GM18526 (cell line): Measurements from ENCODE around the gene SLCO3A1.

Experiments used
- POLR2A ChIP-seq: IDR thresholded peaks from 3 replicates; pipeline ENCODE4 v1.6.1; 2011; ENCODE audit not compliant: insufficient read length; ENCODE audit errors: extremely low read depth

Gene SLCO3A1

DNA sequence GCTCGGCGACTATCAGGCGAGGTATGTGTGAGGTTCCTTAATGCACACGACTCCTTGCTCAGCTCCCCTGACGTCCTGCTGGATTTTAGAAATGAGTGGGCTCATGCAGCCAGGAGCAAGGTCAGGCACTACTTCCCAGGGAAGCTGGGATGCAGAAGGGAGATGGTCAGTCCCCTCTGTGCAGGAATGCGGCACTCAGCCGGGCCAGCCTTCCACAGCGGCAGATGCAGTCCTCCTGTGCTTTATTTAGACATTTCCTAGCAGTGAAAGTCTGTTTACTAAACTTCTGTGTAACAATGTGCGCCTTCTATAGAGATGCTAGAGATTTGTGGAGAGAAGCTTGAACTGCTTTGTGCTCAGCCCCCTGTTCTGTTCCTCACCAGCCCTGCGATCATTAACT is 252.1 kb downstream of the SLCO3A1 start:
- no peak for TF ChIP-seq POLR2A

DNA sequence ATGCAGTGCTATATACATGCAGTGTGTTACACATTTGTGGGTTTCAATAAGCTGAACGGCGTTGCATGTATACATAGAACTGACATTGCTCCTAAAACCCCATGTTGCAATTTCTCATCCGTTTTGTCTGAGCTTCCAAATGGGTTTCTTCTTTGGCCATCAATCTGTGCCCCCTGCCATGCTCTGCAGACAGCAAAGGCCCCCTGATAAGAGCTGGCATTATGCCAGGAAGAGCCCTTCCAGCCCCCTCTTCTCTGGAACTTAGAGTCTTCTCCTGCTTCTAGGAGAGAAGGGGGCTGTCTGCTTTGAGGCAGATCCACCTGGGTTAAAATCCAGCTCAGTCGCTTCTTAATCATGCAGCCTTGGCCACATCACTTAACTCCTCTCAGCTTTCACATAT is 254.0 kb downstream of the SLCO3A1 start:
- no peak for TF ChIP-seq POLR2A

DNA sequence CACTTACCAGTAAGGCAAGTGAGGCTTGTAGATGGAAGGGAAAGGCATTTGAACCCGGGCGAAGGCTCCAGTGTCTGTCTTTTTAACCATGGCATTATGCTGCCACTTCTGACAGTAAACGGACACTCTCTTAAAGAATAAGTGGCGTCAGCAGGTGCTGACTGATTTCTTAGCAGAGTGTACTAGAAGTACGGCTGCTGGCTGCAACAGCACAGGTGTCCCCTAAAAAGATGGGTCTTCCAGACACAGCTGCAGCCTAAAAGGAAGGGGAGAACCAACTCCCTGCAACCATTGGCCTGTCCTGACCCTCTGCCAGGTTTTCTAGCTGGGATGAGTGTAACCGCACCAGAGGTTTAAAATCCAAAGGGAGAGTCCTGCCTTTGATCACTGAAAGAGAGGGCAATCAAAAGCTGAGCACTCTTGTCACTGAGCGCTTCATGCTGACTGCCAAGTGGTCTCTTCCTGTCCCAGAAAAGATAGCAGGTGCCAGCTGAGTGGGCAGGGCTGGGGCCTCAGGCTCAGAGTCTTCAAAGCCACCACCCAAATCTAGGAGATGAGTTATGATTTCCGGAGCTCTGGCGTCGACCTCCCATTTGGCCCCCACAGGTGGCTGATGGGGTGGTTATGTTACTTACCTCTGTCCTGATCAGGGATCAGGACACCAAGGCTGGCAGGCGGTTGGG is 255.8 kb downstream of the SLCO3A1 start:
- no peak for TF ChIP-seq POLR2A

DNA sequence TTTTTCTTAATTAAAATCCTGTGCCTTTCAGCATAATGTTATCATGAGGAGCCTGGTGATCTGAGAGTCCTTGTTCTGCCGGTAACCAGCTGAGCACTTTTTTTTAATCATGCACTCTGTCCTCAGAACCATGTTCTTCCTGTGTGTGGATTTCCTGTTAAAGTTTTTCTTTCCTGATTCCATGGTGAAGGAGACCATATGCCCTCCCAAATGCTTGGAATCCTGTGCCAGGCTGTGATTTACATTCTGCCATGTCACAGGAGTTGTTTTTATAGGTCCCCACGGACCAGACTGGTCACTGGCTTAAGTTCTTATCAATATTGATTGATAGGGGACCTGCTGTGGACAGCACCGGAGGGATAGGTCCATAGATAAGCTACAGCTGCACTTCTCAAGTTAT is 257.8 kb downstream of the SLCO3A1 start:
- TF ChIP-seq POLR2A, result no peak

DNA sequence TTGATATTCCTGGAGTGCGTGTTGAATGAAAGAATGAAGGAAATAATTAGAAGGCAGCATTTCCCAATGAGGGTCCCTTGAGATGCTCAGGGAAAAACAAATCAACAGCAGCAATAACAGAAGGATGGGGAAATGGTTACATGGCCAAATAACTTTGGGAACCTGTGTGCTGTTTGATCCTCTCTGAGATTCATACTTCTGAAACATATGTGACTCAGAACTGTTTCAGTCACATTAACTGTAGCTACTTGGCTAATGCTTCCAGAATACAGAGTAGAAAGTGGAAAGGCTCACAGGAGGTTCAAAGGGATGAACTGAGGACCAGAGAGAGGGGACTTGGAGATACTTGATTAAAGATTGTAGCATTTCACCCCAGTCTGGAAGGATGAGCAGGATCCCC is 258.2 kb downstream of the SLCO3A1 start:
- TF ChIP-seq POLR2A, result no peak

DNA sequence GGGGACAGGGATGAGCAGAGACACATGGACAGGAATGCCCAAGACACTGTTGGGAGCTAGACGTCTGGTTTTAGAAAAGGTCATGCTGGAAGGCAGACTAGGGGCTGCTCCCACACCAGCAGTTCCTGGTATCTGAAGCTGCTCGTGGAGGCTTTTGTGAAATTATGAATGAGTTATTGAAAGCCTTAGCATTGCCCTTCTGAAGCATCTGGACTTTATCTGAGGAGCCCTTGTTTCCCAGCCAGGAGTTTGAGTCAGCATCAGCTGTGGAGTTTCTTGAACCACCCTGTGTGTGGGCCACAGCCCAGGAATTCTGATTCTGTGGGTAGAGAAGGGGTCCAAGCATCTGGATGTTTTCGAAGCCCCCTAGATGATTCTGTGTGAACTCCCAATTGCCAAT is 258.7 kb downstream of the SLCO3A1 start:
- TF ChIP-seq POLR2A, result no peak

DNA sequence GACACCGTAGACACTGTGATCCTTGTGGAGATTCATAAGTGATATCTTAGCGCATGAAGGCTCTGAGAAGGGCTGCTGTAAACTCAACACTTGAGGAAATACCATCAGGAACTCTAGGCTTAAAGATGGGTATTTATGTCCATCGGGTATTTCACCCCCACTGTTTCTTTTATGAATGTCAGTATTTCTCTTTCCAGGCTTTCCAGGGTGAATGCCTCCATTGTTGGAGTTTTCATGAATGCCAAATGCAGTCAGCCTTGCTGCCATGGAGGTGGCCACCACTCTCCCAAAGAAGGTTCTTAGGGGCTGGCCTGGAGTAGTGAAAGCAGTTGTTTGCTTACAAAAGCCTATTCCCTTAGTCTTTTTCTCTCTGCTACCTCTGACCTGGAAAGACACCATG is 259.2 kb downstream of the SLCO3A1 start:
- TF ChIP-seq POLR2A, result no peak

DNA sequence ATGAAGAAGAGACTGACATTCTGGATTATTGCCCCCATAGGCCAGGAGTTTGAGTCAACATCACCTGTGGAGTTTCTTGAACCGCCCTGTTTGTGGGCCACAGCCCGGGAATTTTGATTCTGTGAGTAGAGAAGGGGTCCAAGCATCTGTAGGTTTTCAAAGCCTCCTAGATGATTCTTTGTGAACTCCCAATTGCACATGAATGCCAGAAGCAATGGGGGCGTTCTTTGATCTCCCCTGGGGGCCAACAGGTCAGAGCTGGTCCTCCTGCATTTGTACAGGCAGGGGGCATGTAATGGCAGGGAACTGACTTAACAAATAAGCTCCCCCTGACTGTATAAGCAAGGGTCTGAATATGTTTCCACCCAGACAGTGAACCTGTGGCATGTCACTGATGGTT is 260.3 kb downstream of the SLCO3A1 start:
- TF ChIP-seq POLR2A, result no peak

DNA sequence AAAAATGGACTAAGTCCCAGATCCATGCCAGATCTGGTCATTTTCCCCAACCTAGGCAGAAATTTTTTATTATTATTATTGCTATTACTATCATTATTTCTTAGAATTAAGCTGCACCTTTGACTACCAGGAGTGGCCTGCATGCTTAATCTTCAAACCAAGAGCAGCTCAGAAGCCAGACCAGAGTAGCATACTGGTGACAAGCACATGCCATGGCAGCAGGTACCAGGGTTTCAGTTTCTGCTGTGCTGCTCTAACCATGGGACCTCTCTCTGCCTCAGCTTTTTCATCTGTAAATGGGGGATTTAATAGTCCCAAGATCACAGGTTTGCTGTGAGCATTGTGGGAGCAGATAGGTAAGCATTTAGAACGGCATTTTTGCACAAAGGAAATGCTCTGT is 262.3 kb downstream of the SLCO3A1 start:
- no peak for TF ChIP-seq POLR2A

DNA sequence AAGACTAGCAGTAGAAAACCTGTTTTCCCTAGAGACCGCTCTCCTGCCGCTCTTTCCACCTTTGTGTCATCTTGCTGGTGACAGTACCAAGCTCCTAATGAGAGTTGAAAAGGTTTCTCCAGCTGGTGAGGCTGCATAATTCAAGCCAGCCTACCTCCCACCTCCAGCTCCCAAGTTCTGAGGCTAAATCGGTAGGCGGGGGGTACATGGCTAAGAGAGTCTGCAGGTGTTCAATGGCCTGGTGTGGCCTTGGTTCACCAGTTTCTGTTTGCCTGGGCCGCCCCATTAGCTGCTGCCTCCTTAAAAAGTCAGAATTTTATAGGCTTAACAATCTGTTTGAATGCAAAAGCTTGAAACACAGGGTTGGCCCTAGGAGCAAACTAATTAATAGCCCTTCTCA is 262.8 kb downstream of the SLCO3A1 start:
- no peak for TF ChIP-seq POLR2A

DNA sequence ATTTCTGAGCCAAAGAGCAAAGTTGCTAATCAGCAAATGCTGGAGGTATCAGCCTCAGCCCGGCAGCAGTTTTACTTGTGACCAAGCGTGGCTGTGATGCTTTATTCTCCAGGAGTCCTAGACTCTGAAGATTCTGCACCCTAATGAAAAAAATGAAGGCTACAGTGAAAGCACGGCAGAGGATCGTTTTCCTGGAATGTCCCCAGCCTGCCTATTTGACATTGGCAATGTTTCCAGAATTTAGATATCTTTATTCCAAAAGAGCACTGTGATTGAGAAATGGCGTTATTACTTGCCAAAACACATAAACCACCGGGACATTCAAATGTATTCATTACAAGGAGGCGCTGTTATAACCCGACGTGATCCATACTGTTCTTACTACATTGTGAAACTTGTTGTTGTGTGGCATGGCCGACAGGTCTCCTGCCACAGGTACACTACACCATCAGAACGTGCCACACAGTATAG is 263.8 kb downstream of the SLCO3A1 start:
- no peak for TF ChIP-seq POLR2A

DNA sequence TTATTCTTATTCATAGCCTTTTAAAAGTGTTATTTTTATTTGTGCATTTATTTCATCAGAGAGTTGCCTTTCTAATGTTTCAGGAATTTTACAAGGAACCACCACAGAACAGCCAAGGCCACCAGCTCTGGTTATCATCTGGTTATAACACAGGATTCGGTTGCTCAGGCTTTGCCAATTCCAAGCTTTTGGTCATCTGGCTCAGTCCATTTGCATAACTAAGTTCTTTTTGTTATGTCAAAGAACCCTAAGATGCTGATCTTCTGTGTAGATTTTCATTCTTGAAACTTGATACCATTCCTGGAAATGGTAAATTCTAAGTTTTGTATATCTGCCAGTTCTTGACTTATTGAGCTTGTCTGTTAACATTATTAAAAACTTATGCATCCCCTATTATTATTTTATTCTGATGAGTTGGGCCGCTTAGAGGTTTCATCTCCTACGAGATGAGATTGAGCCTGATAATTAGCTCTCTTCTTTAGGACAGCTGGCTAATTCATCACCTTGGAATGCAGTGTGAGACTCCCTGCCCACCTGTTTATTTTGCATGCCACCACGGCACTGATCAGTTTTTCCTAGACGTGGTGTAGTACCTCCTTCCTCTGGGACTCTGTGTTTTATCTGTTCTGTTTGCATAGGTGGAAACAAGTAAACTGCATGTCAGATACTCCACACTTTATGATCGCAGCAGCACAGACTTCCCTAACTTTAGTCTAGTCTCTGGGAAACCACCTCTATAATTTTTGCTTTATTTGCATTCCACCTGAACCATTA is 264.8 kb downstream of the SLCO3A1 start:
- no peak for TF ChIP-seq POLR2A

DNA sequence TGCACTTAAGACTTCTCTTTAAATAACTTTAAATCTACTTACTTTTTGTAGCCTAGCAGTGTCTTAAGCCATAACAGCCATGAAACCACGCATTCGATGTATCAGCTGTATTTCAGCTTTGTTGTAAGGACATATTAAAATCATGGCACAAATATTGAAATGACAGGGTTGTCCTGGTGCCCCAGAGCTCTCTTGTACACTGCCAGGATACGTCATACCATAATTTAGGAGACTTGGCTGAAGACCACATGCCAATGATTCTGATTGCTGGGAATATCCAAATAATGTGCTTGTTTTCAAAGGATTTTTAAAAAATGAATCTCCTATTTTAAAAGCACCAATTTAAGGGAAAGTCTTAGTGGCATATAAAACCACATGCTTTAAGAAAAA is 265.4 kb downstream of the SLCO3A1 start:
- no peak for TF ChIP-seq POLR2A

DNA sequence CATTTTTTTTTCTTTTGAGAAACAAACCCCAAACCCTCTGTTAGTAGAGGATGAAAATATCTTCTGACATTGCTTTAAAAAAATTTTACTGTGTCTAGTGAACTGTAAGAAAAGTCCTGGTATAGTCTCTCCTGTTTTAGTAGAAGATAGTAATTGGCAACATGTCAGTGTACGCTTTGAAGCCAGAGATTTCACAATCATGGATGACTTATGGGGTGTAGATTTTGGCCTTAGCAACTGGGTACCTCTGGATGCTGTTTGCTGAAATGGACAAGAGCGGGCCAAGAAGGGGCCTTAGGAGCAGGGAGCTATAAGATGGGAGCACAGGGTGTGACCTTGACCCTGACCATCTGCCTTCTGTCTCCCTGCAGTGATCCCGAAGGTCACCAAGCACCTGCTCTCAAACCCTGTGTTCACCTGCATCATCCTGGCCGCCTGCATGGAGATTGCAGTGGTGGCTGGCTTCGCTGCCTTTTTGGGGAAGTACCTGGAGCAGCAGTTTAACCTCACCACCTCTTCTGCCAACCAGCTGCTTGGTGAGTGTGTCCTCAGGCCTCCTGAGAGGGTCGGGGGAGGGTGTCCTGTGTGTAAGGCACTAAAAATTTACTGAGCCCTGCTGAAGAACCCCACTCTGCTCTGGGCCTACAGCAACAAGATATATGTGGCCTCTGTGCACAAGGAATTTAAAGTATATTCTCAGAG is 266.7 kb downstream of the SLCO3A1 start:
- no peak for TF ChIP-seq POLR2A

DNA sequence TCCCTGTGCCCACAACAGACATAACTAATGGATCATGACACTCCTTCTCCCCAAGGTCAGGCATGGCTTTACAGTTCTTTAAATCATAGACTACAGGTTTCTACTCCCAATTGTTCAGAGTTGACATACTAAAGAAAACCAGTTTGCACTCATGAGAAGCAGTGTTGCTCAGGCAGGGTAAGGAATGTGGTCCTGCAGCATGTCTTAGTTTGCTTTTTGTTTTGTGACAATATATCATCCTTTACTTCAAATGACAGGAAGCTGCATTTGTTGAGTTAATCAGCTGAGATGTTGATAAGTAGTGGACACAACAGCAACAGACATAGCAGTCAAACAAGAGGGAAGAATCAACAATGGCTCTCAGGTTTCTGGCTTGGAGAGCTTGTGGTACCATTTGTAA is 267.5 kb downstream of the SLCO3A1 start:
- TF ChIP-seq POLR2A, result no peak

DNA sequence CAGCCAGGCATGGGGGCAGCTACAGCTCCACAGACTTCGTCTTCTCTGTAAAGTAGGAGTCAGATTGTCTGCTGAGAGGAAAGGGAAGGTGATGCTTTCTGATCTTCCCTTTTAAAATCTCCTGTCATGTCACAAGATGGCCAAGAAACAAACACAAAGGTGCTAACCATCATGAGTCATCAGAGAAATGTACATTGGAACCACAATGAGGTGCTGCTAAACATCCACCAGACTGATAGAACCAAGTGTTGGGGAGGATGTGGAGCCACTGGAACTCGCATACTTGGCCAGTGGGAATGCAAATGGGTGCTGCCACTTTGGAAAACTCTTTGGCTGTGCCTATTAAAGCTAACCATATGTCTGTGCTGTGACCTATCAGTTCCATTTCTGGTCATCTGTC is 268.8 kb downstream of the SLCO3A1 start:
- no peak for TF ChIP-seq POLR2A
